NB4 (cell line): Measurements from ENCODE around the gene GMDS.

Source experiments
- MYC ChIP-seq: IDR thresholded peaks from 2 replicates; pipeline ENCODE4 v1.6.1; 2011; ENCODE audit warnings: low read depth, low read length
- POLR2A ChIP-seq: IDR thresholded peaks from 2 replicates; pipeline ENCODE4 v1.6.1; 2011; ENCODE audit warnings: mild to moderate bottlenecking; ENCODE audit not compliant: insufficient read length; ENCODE audit errors: extremely low read depth
- TF ChIP-seq, protein P1 (sequence below): IDR thresholded peaks from one replicate; pipeline ENCODE4 v1.5.1; 2012; ENCODE audit warnings: low read depth, low read length
- TF ChIP-seq, protein P2 (sequence below): IDR thresholded peaks from 2 replicates; pipeline ENCODE4 v1.6.1; 2011; ENCODE audit warnings: low read depth, low read length

DNA sequence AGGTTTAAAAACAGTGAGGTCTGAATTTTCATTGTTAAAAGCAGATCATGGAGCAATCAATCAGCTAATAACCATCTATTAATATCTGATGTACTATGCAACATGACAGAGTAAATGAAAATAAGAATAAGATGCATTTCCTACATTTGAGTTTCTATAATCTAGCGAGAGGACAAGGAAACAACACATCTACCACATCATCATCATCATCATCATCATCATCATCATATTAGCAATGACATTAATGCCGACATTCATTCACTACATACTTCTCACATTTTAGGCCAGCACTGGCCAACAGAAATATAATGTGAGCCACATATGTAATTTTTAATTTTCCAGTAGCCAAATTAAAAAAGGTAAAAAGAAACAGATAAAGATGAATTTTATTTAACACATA lies 110.0 kb downstream of the GMDS start:
- TF ChIP-seq, protein P1, sequence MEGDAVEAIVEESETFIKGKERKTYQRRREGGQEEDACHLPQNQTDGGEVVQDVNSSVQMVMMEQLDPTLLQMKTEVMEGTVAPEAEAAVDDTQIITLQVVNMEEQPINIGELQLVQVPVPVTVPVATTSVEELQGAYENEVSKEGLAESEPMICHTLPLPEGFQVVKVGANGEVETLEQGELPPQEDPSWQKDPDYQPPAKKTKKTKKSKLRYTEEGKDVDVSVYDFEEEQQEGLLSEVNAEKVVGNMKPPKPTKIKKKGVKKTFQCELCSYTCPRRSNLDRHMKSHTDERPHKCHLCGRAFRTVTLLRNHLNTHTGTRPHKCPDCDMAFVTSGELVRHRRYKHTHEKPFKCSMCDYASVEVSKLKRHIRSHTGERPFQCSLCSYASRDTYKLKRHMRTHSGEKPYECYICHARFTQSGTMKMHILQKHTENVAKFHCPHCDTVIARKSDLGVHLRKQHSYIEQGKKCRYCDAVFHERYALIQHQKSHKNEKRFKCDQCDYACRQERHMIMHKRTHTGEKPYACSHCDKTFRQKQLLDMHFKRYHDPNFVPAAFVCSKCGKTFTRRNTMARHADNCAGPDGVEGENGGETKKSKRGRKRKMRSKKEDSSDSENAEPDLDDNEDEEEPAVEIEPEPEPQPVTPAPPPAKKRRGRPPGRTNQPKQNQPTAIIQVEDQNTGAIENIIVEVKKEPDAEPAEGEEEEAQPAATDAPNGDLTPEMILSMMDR, result no peak
- no peak for TF ChIP-seq POLR2A
- TF ChIP-seq, protein P2, sequence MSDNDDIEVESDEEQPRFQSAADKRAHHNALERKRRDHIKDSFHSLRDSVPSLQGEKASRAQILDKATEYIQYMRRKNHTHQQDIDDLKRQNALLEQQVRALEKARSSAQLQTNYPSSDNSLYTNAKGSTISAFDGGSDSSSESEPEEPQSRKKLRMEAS, result no peak
- no peak for TF ChIP-seq MYC
